ENCODE measurements around the gene HIVEP3.

HIVEP3 gene

DNA sequence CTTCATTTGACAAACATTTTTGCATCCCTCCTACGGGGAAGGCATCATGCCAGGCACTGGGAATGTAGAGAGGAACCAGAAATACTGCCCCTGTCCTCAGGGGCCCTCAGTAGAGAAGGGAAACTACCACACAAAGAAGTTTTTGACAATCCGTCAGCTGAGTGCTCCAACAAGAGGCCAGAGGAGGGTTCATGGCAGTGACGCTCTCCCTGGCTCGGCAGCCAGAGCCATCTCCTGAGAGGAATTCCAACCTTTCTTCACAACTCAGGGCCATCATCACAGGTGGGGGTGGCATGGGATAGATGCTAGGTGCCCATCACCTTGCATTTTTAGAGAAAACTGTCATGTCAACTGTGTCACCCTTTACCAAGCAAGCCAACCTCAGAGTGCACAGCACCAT, 154.1 kb downstream of the HIVEP3 start:
- TF ChIP-seq REST (IDR thresholded peaks at IDR 0.05; ENCODE audit: insufficient read depth in 1 of 2, low read depth in 2 of 2, low read length in 2 of 2) (no peak), TAF1 (IDR thresholded peaks at IDR 0.05; ENCODE audit: borderline replicate concordance, insufficient read depth, low read length) (no peak), POLR2AphosphoS5 (IDR thresholded peaks at IDR 0.05; ENCODE audit: low read depth, low read length) (no peak), FOXP2 (optimal IDR thresholded peaks at IDR 0.05; ENCODE audit: borderline replicate concordance, extremely low read depth, extremely low read length, insufficient read depth) (no peak)

GRCh38 chr1:41762777-41763176, 155.9 kb downstream of the HIVEP3 start:
- no peak for TF ChIP-seq FOXP2 (optimal IDR thresholded peaks at IDR 0.05; ENCODE audit: borderline replicate concordance, extremely low read depth, extremely low read length, insufficient read depth)
- TF ChIP-seq SIN3A (IDR thresholded peaks at IDR 0.05; ENCODE audit: borderline replicate concordance, insufficient read depth, low read length): no peak
- no peak for TF ChIP-seq REST (IDR thresholded peaks at IDR 0.05; ENCODE audit: insufficient read depth in 1 of 2, low read depth in 2 of 2, low read length in 2 of 2)
- TF ChIP-seq TAF1 (IDR thresholded peaks at IDR 0.05; ENCODE audit: borderline replicate concordance, insufficient read depth, low read length): no peak
- TF ChIP-seq POLR2AphosphoS5 (IDR thresholded peaks at IDR 0.05; ENCODE audit: low read depth, low read length): no peak

GRCh38 chr1:41762251-41762650, 156.5 kb downstream of the HIVEP3 start:
- no peak for TF ChIP-seq POLR2AphosphoS5 (IDR thresholded peaks at IDR 0.05; ENCODE audit: low read depth, low read length)
- TF ChIP-seq SIN3A (IDR thresholded peaks at IDR 0.05; ENCODE audit: borderline replicate concordance, insufficient read depth, low read length): no peak

DNA sequence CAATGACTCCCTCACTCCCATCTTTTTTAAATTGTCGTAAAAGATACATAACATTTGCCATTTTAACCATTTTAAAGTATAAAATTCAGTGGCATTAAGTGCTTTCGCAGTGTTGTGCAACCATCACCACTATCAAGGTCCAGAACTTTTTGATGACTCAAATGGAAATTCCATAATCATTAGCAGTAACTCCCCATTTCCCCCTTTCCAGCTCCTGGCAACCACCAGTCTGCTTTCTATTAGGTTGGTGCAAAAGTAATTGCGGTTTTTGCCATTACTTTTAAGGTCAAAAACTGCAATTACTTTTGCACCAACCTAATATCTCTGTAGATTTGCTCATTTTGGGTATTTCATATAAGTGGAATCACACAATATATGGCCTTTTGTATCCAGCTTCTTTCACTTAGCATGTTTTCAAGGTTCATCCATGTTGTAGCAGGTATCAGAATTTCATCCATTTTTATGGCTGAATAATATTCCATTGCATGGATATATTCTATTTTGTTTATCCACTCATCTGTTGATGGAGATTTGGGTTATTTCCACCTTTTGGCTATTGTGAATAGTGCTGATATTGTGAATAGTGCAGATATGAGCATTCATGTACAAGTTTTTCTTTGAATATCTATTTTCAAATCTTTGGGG, 159.7 kb downstream of the HIVEP3 start:
- TF ChIP-seq POLR2AphosphoS5 (IDR thresholded peaks at IDR 0.05; ENCODE audit: low read depth, low read length) (no peak), REST (IDR thresholded peaks at IDR 0.05; ENCODE audit: insufficient read depth in 1 of 2, low read depth in 2 of 2, low read length in 2 of 2) (no peak), TAF1 (IDR thresholded peaks at IDR 0.05; ENCODE audit: borderline replicate concordance, insufficient read depth, low read length) (no peak), SIN3A (IDR thresholded peaks at IDR 0.05; ENCODE audit: borderline replicate concordance, insufficient read depth, low read length) (no peak), FOXP2 (optimal IDR thresholded peaks at IDR 0.05; ENCODE audit: borderline replicate concordance, extremely low read depth, extremely low read length, insufficient read depth) (no peak)

- TF ChIP-seq POLR2AphosphoS5 (IDR thresholded peaks at IDR 0.05; ENCODE audit: low read depth, low read length): no peak
- TF ChIP-seq SIN3A (IDR thresholded peaks at IDR 0.05; ENCODE audit: borderline replicate concordance, insufficient read depth, low read length): no peak
- no peak for TF ChIP-seq TAF1 (IDR thresholded peaks at IDR 0.05; ENCODE audit: borderline replicate concordance, insufficient read depth, low read length)
- no peak for TF ChIP-seq REST (IDR thresholded peaks at IDR 0.05; ENCODE audit: insufficient read depth in 1 of 2, low read depth in 2 of 2, low read length in 2 of 2)
- no peak for TF ChIP-seq FOXP2 (optimal IDR thresholded peaks at IDR 0.05; ENCODE audit: borderline replicate concordance, extremely low read depth, extremely low read length, insufficient read depth)
Observed at GRCh38 chr1:41758500-41758899, 160.2 kb downstream of the HIVEP3 start.
